HS-27A (cell line): ENCODE measurements around the gene ARHGAP4.

Source experiments
- DNase-seq: peaks from one replicate; pipeline ENCODE4 v3.0.0-alpha.2; 2012; ENCODE audit warnings: low read depth, missing footprints

The ARHGAP4 gene

DNA sequence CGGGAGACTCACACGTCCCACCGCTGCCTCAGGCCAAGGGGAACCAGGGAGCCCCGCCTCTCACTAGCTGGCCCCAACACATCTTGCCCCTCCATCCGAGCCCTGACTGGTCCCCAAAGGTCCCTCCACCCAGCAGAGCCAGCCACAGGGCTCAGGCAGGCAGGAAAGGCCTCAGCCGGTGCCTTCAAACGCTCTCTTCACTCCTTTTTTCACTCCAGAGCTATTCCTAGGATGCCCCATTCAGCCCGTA, 1.5 kb upstream of the ARHGAP4 start:
- no peak for DNase-seq

- DNase-seq = no peak
Observed at GRCh38 chrX:153926858-153927671, 1.0 kb upstream of the ARHGAP4 start.

DNA sequence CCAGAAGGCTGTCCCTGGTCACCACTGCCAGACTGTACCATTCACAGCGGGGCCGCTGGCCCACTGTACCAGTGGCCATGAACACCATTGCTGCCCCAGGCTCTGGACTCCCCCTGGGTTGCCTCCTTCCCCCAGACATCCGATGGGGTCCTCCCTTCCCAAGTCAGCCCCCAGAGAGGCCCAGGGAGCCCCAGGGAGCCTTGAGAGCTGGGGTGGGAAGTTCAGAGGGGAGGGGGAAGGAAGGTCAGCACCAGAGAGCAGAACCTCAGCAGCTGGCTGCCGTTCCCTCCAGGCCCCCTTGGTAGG, 441 bp upstream of the ARHGAP4 start:
- DNase-seq = no peak

- no peak for DNase-seq
Observed at GRCh38 chrX:153925387-153925738, 701 bp downstream of the ARHGAP4 start.

DNA sequence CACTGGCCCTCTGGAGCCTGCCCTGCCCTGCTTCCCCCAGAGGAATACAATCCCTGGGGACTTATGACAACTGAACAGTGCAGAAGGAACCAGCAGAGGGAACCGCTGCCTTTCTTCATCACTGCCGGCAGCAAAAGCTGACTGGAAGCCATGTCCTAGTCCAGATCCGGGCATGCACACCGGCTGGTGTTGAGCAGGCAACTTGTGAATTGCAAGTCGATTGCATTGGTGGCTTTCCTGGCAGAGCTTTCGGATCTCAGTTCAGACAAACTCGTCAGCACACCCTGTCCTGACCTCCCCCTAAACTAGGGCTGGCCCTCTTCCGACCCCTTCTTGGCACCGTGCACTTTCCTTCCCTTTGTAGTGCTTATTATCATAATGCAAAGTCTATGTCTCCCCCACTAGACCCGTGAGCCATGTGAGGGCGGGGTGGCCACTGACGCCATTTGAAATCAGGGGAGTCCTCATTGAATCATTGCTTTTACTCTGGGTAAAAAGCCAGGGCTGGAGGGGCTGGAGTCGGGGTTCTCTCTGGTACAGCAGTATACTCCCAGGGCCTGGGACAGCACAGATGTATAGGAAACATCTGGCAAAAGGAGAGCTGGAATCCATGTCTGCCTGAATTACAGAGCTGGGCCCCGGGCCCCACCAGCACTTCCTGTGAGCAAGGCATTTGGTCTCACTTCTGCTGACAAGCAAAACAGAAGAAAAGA, 1.8 kb downstream of the ARHGAP4 start:
- DNase-seq = no peak

- no peak for DNase-seq
Observed at GRCh38 chrX:153922932-153923857, 2.9 kb downstream of the ARHGAP4 start.

GRCh38 chrX:153921511-153922446, 4.3 kb downstream of the ARHGAP4 start:
- DNase-seq = no peak

- DNase-seq = no peak
Observed at GRCh38 chrX:153921070-153921469, 5.0 kb downstream of the ARHGAP4 start.

DNA sequence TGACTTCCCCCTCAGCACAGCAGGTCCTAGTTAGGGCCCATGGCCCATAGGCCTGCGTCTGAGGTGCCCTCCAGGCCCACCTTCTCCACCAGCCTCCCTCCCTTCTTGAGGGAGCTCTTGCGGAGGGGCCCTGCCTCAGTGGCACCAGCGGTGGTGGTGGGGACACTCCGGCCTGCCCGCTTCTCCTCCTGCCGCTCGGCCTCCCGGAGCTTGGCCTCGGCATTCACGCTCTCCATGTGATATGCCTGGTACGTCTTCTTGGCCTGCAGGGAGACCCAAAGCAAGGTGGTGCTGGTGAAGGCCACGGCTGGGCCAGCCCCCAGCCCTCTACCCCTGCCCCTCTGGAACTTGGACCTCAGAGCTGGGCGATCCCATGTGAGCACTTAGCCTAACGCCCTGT, 5.5 kb downstream of the ARHGAP4 start:
- no peak for DNase-seq

DNA sequence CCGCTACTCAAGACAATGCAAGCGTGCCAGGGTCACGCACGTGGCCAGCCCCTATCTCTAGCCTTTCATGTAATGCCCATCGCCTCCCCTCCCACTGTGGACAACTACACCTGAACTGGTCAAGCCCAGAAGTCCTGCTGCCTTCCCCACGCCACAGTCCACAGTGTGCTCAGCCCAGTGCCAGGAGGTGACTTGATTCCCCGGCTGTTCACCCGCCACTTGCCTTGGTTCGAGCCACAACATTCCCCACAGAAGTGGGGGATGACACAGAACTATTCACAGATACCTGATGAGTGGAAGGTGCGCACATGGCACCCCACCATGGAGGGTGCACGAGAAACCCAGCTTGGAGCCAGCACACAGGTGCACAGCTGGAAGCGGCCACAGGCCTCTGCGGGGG, 6.8 kb downstream of the ARHGAP4 start:
- no peak for DNase-seq

DNA sequence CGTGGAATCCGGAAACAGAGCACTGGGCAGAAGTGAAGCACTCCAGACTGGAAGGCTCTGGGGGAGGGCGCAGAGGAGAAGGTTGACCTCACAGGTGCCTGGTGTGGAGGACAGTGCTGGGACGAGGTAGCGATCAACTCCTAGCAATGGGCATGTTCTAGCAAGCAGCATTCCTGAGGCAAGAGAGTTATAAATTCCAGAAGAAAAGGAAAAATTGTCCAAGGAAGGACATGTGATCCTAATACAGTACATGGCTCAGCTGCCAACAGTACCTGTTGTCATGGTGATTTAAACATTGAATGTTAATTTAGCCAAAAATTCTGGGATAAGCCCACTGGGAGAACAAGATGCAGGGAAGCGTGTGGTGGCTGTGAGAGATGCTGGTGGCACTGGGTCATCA, 8.2 kb downstream of the ARHGAP4 start:
- DNase-seq = no peak

- no peak for DNase-seq
Observed at GRCh38 chrX:153913701-153914100, 12.4 kb downstream of the ARHGAP4 start.

- no peak for DNase-seq
Observed at GRCh38 chrX:153913211-153913610, 12.9 kb downstream of the ARHGAP4 start.

GRCh38 chrX:153911798-153912197, 14.3 kb downstream of the ARHGAP4 start:
- no peak for DNase-seq

- DNase-seq = no peak
Observed at GRCh38 chrX:153910446-153910845, 15.6 kb downstream of the ARHGAP4 start.

DNA sequence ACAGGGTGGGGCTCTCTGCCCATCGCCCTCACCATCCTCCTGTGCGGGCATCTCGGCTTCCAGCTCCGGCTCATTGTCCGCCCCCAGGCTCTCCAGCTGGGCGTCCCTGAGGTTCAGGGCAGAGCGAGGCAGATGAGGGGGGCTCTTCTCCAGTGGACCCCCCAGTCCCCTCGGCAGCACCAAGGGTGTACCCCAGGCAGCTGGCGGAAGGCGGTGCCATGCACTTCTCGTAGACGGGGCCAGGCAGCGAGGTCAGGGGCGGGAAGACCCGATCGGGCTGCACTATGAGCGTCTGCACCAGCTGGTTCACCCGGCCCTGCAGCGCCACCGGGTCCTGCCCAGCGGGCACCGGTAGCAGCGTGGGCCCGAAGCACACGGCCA, 16.1 kb downstream of the ARHGAP4 start:
- no peak for DNase-seq

- no peak for DNase-seq
Observed at GRCh38 chrX:153909024-153909979, 16.8 kb downstream of the ARHGAP4 start.

GRCh38 chrX:153908219-153908860, 17.7 kb downstream of the ARHGAP4 start:
- no peak for DNase-seq

GRCh38 chrX:153907456-153907855, 18.6 kb downstream of the ARHGAP4 start:
- no peak for DNase-seq
